ENCODE results near the gene MED13L. TPM values are rescaled to one million over a fixed set of nuclear protein-coding genes. Genes with fewer than 3 reads are reported as not detected.
A peak's percentile ranks its signal among the peaks of the same experiment; 100 is the strongest.
"Not testable (repeated sequence)": the region's sequence is repeated elsewhere in the genome, so short reads cannot be mapped to it uniquely, and the experiment has no call there.

The MED13L gene
- total RNA-seq, 1 donor from 2014 or later: 41.9 TPM

GRCh38 chr12:116304621-116305020 lies 27.1 kb upstream of the MED13L start:
- ATAC-seq: no peak
- DNase-seq (ENCODE audit: low spot score): no peak

- peak; percentile 86 for ATAC-seq
- DNase-seq (ENCODE audit: low spot score): no peak
Measured at GRCh38 chr12:116303929-116304328, 26.4 kb upstream of the MED13L start.

- DNase-seq (ENCODE audit: low spot score) (no peak), ATAC-seq (no peak)
Measured at GRCh38 chr12:116303066-116303465, 25.6 kb upstream of the MED13L start.

- ATAC-seq (no peak), DNase-seq (ENCODE audit: low spot score) (no peak)
Measured at GRCh38 chr12:116302166-116303058, 24.9 kb upstream of the MED13L start.

GRCh38 chr12:116301621-116302020 lies 24.1 kb upstream of the MED13L start:
- ATAC-seq: no peak
- DNase-seq (ENCODE audit: low spot score): no peak

GRCh38 chr12:116299665-116300328 lies 22.3 kb upstream of the MED13L start:
- no peak for DNase-seq (ENCODE audit: low spot score)
- peak; percentile 47 for ATAC-seq

GRCh38 chr12:116299064-116299463 lies 21.6 kb upstream of the MED13L start:
- DNase-seq (ENCODE audit: low spot score) (no peak), ATAC-seq (no peak)

- no peak for ATAC-seq
- no peak for DNase-seq (ENCODE audit: low spot score)
Measured at GRCh38 chr12:116298578-116298977, 21.1 kb upstream of the MED13L start.

- DNase-seq (ENCODE audit: low spot score): no peak
- ATAC-seq: no peak
Measured at GRCh38 chr12:116297224-116297834, 19.8 kb upstream of the MED13L start.

GRCh38 chr12:116295327-116296263 lies 18.1 kb upstream of the MED13L start:
- no peak for ATAC-seq
- DNase-seq (ENCODE audit: low spot score): no peak

- DNase-seq (ENCODE audit: low spot score) (no peak), ATAC-seq (no peak)
Measured at GRCh38 chr12:116294454-116295165, 17.1 kb upstream of the MED13L start.

- DNase-seq (ENCODE audit: low spot score): no peak
- no peak for ATAC-seq
Measured at GRCh38 chr12:116293687-116294453, 16.4 kb upstream of the MED13L start.

GRCh38 chr12:116291218-116291617 lies 13.7 kb upstream of the MED13L start:
- ATAC-seq (no peak), DNase-seq (ENCODE audit: low spot score) (no peak)

- ATAC-seq: no peak
- DNase-seq (ENCODE audit: low spot score): no peak
Measured at GRCh38 chr12:116288735-116289134, 11.2 kb upstream of the MED13L start.

- DNase-seq (ENCODE audit: low spot score): no peak
- ATAC-seq: no peak
Measured at GRCh38 chr12:116287842-116288301, 10.4 kb upstream of the MED13L start.

- no peak for ATAC-seq
- no peak for DNase-seq (ENCODE audit: low spot score)
Measured at GRCh38 chr12:116284396-116284795, 6.9 kb upstream of the MED13L start.

GRCh38 chr12:116283881-116284280 lies 6.4 kb upstream of the MED13L start:
- not testable (repeated sequence) for ATAC-seq; DNase-seq (ENCODE audit: low spot score)

- ATAC-seq: no peak
- DNase-seq (ENCODE audit: low spot score): no peak
Measured at GRCh38 chr12:116282371-116283286, 5.1 kb upstream of the MED13L start.

Data from left lobe of liver (tissue), 2 donors.